Stomach (tissue), 9 donors: ENCODE data around the gene SOX15. TPM values are rescaled to one million over a fixed set of nuclear protein-coding genes. Genes with fewer than 3 reads are reported as not detected.
A peak's percentile ranks its signal among the peaks of the same experiment; 100 is the strongest.

Experiments used
- DNase-seq, 2 donors: peaks; one replicate each; pipeline versions ENCODE4 v3.0.0 to v3.0.0-alpha.2; 2013 to 2019
- H3K27ac ChIP-seq, 5 donors: fragments of 200-600 bp in 4 of 5; sonication (generic) in 4 of 5; one replicate each; pipeline ENCODE4 v1.5.1; 2013 to 2019; ENCODE audit warnings: mild to moderate bottlenecking in 1 of 5, moderate library complexity in 1 of 5
- H3K27me3 ChIP-seq, 3 donors: fragments of 200-600 bp; sonication (generic); one replicate each; pipeline ENCODE4 v1.5.1; 2017 to 2019; ENCODE audit warnings: mixed run types in 1 of 3
- H3K36me3 ChIP-seq, 4 donors: fragments of 200-600 bp; sonication (generic); 1 replicate in 3 of 4; 2 replicates in 1 of 4; pipeline ENCODE4 v1.5.1; 2016 to 2019
- H3K4me1 ChIP-seq, 4 donors: fragments of 200-600 bp; sonication (generic); one replicate each; pipeline ENCODE4 v1.5.1; 2016 to 2019
- H3K4me3 ChIP-seq, 4 donors: fragments of 200-600 bp; sonication (generic) in 3 of 4; one replicate each; pipeline ENCODE4 v1.5.1; 2016 to 2019; ENCODE audit warnings: mild to moderate bottlenecking in 1 of 4
- H3K9me3 ChIP-seq, 4 donors: fragments of 200-600 bp; sonication (generic); one replicate each; pipeline ENCODE4 v1.5.1; 2016 to 2019
- EP300 ChIP-seq: sonication (generic); formaldehyde crosslinking; IDR thresholded peaks from one replicate; pipeline ENCODE4 v1.6.1; 2017; ENCODE audit warnings: antibody characterized with exemption
- POLR2A ChIP-seq, 4 donors: fragments of 450-650 bp; IDR thresholded peaks; one replicate each; pipeline ENCODE4 v1.6.1; 2016; ENCODE audit warnings: antibody characterized with exemption in 4 of 4, control low read depth in 2 of 4, mild to moderate bottlenecking in 1 of 4, moderate library complexity in 1 of 4
- POLR2AphosphoS5 ChIP-seq, 3 donors: sonication (generic); formaldehyde crosslinking; IDR thresholded peaks; one replicate each; pipeline ENCODE4 v1.6.1; 2016; ENCODE audit warnings: antibody characterized with exemption in 3 of 3
- WGBS, 5 donors: extraction: QIAGEN DNeasy Blood & Tissue Kit in 3 of 5; methylation state at CpG; one replicate each; pipeline versions ENCODE4 v1.1.5 to v1.1.7; 2013 to 2018; 5-methylcytosine and 5-hydroxymethylcytosine counted together
- intact Hi-C: fragments of 100-400 bp; cut with DNase I; formaldehyde crosslinking; loops from one replicate; pipeline ENCODE4 v1.15.1; 2023; ENCODE audit warnings: low total_unique reads
- polyA plus RNA-seq, 3 donors: library from polyadenylated mRNA; stranded (reverse); fragments of 200-250 nt; gene quantifications; one replicate each; pipeline ENCODE4 v1.2.3, GENCODE V29; 2013
- total RNA-seq, 5 donors: library from RNA; depleted of rRNA; stranded (reverse); fragments of >200 nt; gene quantifications; one replicate each; pipeline versions ENCODE4 v1.1.0 to v1.2.3, GENCODE V29; 2014 to 2016
- TF ChIP-seq, protein P1 (sequence below), 7 experiments: fragments of 450-650 bp in 4 of 7; fragments of 200-600 bp in 3 of 7; sonication (generic) in 3 of 7; IDR thresholded peaks; one replicate each; pipeline ENCODE4 v1.5.1; 2016 to 2019; ENCODE audit warnings: antibody characterized with exemption in 7 of 7, control low read depth in 2 of 7, mild to moderate bottlenecking in 1 of 7
- donor health status: healthy with polysubstance abuse.
- donor health status: Bipolar disorder and iron deficiency.
- donor health status: healthy.

The SOX15 gene
- total and polyA plus RNA-seq, 8 donors, result 0.76 to 48.1 (median 1.3) TPM; not detected in 4

DNA sequence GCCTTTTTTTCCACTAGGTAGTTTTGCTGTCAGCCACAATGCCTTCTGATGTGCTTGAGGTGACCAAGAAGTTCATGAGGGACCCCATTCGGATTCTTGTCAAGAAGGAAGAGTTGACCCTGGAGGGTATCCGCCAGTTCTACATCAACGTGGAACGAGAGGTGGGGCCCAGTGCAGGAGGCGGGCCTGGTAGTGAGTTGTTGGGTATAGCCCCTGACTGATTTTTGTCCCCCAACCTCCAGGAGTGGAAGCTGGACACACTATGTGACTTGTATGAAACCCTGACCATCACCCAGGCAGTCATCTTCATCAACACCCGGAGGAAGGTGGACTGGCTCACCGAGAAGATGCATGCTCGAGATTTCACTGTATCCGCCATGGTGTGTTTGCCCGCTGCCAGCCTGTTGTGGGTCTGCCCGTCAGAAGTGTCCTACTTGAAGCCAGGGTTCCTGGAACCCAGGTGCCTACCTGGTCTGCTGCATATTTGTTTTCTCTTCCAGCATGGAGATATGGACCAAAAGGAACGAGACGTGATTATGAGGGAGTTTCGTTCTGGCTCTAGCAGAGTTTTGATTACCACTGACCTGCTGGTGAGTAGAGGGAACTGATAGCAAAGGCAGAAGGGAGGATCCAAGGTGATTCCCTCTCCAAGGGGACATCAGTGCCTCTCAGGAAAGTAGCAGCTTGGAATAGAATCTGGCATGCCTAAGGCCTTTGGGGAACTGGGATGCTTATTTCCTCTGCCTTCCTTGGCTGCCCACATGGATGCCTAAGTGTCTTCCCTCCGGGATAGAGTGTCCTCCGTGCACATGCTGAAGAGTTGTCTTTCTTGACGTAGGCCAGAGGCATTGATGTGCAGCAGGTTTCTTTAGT lies 12.3 kb downstream of the SOX15 start:
- Histone ChIP-seq H3K36me3 (peaks cover 51 to 63% (median 56%) of the 10 kb centered on the region in 4 donors), H3K27me3 (no peaks in the 10 kb centered on the region), H3K4me3 (peak overlapping the region in 1 of 4 donors; percentile 94), H3K27ac (peak overlapping the region in 3 of 5 donors; percentile 87 to 95 (median 94)), H3K9me3 (no peaks in the 10 kb centered on the region), H3K4me1 (peaks cover 62 to 88% (median 80%) of the 10 kb centered on the region in 4 donors)
- intact Hi-C loops, result no loop called here
- no peak for DNase-seq
- TF ChIP-seq EP300 (no peak), POLR2A (IDR thresholded peaks at IDR 0.05) (no peak), POLR2AphosphoS5 (IDR thresholded peaks at IDR 0.05) (no peak)
- TF ChIP-seq, protein P1, sequence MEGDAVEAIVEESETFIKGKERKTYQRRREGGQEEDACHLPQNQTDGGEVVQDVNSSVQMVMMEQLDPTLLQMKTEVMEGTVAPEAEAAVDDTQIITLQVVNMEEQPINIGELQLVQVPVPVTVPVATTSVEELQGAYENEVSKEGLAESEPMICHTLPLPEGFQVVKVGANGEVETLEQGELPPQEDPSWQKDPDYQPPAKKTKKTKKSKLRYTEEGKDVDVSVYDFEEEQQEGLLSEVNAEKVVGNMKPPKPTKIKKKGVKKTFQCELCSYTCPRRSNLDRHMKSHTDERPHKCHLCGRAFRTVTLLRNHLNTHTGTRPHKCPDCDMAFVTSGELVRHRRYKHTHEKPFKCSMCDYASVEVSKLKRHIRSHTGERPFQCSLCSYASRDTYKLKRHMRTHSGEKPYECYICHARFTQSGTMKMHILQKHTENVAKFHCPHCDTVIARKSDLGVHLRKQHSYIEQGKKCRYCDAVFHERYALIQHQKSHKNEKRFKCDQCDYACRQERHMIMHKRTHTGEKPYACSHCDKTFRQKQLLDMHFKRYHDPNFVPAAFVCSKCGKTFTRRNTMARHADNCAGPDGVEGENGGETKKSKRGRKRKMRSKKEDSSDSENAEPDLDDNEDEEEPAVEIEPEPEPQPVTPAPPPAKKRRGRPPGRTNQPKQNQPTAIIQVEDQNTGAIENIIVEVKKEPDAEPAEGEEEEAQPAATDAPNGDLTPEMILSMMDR (IDR thresholded peaks at IDR 0.05), result no peak
- 67 to 70% (median 67%) methylated on average over 17 of the region's 17 CpGs for WGBS, 5 donors

DNA sequence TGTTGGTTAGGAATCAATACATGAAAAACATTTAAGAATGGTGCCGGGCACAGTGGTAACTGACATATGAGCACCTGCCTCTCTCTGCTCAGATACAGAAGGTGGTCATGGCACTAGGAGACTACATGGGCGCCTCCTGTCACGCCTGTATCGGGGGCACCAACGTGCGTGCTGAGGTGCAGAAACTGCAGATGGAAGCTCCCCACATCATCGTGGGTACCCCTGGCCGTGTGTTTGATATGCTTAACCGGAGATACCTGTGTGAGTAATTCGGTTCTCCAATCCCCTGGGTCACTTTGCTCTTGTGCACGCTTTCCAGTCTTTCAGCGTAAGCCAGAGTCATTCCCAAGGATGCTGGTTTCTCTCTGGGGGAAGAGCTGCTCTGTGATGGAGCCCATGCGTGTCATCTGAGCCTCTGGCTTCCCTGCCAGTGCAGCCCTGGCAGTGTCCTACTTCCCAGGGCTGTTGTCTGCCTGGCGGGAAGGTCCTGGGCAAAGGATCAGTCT lies 13.4 kb downstream of the SOX15 start:
- intact Hi-C loops, result no loop called here
- TF ChIP-seq POLR2AphosphoS5 (IDR thresholded peaks at IDR 0.05) (no peak), EP300 (no peak)
- TF ChIP-seq, protein P1 (IDR thresholded peaks at IDR 0.05), result no peak
- DNase-seq, result no peak
- no peaks in the 10 kb centered on the region for H3K9me3 ChIP-seq
- H3K4me1 ChIP-seq, result peaks cover 57 to 85% (median 73%) of the 10 kb centered on the region in 4 donors
- H3K36me3 ChIP-seq, result peaks cover 51 to 67% (median 57%) of the 10 kb centered on the region in 4 donors
- H3K27me3 ChIP-seq, result no peaks in the 10 kb centered on the region
- H3K4me3 ChIP-seq, result peak overlapping the region in 2 of 4 donors; percentile 94 to 98
- 76 to 83% (median 80%) methylated on average over 14 of the region's 14 CpGs for WGBS, 5 donors
- peak overlapping the region in 3 of 5 donors; percentile 28 to 94 (median 54) for H3K27ac ChIP-seq

DNA sequence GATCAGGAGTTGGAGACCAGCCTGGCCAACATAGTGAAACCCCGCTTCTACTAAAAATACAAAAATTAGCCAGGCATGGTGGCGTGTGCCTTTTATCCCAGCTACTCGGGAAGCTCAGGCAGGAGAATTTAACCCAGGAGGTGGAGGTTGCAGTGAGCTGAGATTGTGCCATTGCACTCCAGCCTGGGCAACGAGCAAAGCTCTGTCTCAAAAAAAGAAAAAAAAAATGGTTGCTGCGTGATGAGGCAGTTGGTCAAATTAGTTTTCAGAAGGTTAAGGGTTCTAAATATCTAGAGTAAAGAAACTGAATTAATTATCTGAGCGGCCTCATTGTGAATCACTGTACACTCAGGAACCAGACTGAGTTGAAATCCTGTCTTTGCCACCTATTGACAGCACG lies 13.9 kb downstream of the SOX15 start:
- Histone ChIP-seq H3K27ac (peak overlapping the region in 4 of 5 donors; percentile 28 to 99 (median 76)), H3K4me3 (peak overlapping the region in 2 of 4 donors; percentile 94 to 98), H3K9me3 (no peaks in the 10 kb centered on the region), H3K4me1 (peaks cover 53 to 85% (median 69%) of the 10 kb centered on the region in 4 donors), H3K36me3 (peaks cover 51 to 71% (median 61%) of the 10 kb centered on the region in 4 donors), H3K27me3 (no peaks in the 10 kb centered on the region)
- 57 to 69% (median 63%) methylated on average over 7 of the region's 7 CpGs for WGBS, 5 donors
- TF ChIP-seq, protein P1 (IDR thresholded peaks at IDR 0.05), result no peak
- TF ChIP-seq POLR2A (IDR thresholded peaks at IDR 0.05) (no peak), EP300 (no peak), POLR2AphosphoS5 (IDR thresholded peaks at IDR 0.05) (no peak)
- DNase-seq, result no peak
- intact Hi-C loops, result no loop called here

DNA sequence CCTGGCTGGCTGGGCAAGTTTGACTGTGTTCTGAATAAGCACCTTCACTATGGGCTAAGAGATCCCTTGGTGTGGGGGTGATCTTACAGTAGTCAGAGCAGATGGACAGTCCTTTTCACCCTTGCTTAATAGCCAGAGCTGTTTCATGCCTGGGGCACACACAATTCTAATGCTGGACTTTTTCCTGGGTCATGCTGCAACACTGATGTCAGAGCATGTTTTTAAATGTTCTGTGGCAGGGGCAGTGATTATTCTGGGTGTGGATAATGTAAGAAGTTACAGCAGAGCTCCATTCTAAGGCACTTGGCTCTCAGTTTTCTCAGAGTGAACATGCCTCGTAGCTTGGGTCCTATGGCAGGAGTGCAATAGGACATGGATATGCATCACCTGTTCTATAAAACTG lies 14.4 kb downstream of the SOX15 start:
- peaks cover 48 to 80% (median 64%) of the 10 kb centered on the region in 4 donors for H3K4me1 ChIP-seq
- H3K27ac ChIP-seq, result peak overlapping the region in 4 of 5 donors; percentile 28 to 99 (median 76)
- 43 to 64% (median 59%) methylated on average over 1 of the region's 1 CpG for WGBS, 5 donors
- no peaks in the 10 kb centered on the region for H3K9me3 ChIP-seq
- peaks cover 55 to 71% (median 64%) of the 10 kb centered on the region in 4 donors for H3K36me3 ChIP-seq
- H3K27me3 ChIP-seq, result no peaks in the 10 kb centered on the region
- DNase-seq, result no peak
- TF ChIP-seq EP300 (no peak), POLR2AphosphoS5 (IDR thresholded peaks at IDR 0.05) (no peak), POLR2A (IDR thresholded peaks at IDR 0.05) (no peak)
- TF ChIP-seq, protein P1 (IDR thresholded peaks at IDR 0.05), result no peak
- intact Hi-C loops, result no loop called here
- H3K4me3 ChIP-seq, result peak overlapping the region in 2 of 4 donors; percentile 94 to 98
